AG04449 (cell line): ENCODE data around the gene RPL39L.

Experiments
- CTCF ChIA-PET: fragments of 350-600 bp; formaldehyde crosslinking; extraction: SDS; loops from one replicate; lab custom pipeline; 2021; ENCODE audit warnings: antibody characterized with exemption; lab: Yijun Ruan, JAX
- POLR2A ChIA-PET: fragments of 400-600, 350-600 bp; formaldehyde crosslinking; extraction: SDS; loops from one replicate; lab custom pipeline; 2020; ENCODE audit warnings: antibody characterized with exemption, inconsistent platforms; lab: Yijun Ruan, JAX
- DNase-seq: peaks from one replicate; pipeline ENCODE4 v3.0.0-alpha.2; 2010; ENCODE audit warnings: low read depth, low spot score
- H3K4me3 ChIP-seq: 2 replicates; pipeline ENCODE4 v1.5.1; 2011; ENCODE audit warnings: low read depth, mild to moderate bottlenecking, control low read depth, low read length
- CTCF ChIP-seq: IDR thresholded peaks from one replicate; pipeline ENCODE4 v1.5.1; 2011; ENCODE audit warnings: mild to moderate bottlenecking, moderate library complexity, low read length, control low read depth, inconsistent platforms; ENCODE audit not compliant: insufficient read depth; ENCODE audit errors: missing control alignments

The RPL39L gene

GRCh38 chr3:187167777-187168176 lies 28.5 kb upstream of the RPL39L start:
- POLR2A ChIA-PET = no interaction called here
- CTCF ChIA-PET = interaction anchor here (0.7 to 7.9 kb wide), 8 partner anchors 28 to 553 kb away, joined by 3 to 141 read pairs (median 16); partner anchors contain the start of genes AHSG, RFC4 and RPL39L
- no peak for TF ChIP-seq CTCF

GRCh38 chr3:187166750-187167149 lies 27.5 kb upstream of the RPL39L start:
- ChIA-PET CTCF (interaction anchor here (0.6 to 7.9 kb wide), 16 partner anchors 16 to 552 kb away, joined by 3 to 141 read pairs (median 4); partner anchors contain the start of genes AHSG and RPL39L), POLR2A (no interaction called here)
- no peak for DNase-seq
- TF ChIP-seq CTCF = no peak
- no peak overlapping the region for H3K4me3 ChIP-seq

More at GRCh38 chr3:187167777-187168176, 28.5 kb upstream of the RPL39L start:
- no peak for DNase-seq
- H3K4me3 ChIP-seq = no peak overlapping the region

- DNase-seq = no peak
- no peak overlapping the region for H3K4me3 ChIP-seq
- TF ChIP-seq CTCF = peak; percentile 49
- ChIA-PET POLR2A (interaction anchor here (0.7 kb wide), 2 partner anchors 338 to 382 kb away, joined by 3 to 5 read pairs; partner anchors contain the start of gene EIF4A2), CTCF (interaction anchor here (0.6 to 7.9 kb wide), 51 partner anchors 9 to 1182 kb away, joined by 3 to 141 read pairs (median 5); partner anchors contain the start of genes AHSG, RPL39L and RTP1)
These were observed 25.8 kb upstream of the RPL39L start for GRCh38 chr3:187165144-187165543.

GRCh38 chr3:187162265-187162953 lies 23.1 kb upstream of the RPL39L start:
- CTCF ChIA-PET = interaction anchor here (0.9 to 7.9 kb wide), 8 partner anchors 8 to 517 kb away, joined by 3 to 141 read pairs (median 8); partner anchors contain the start of gene RPL39L
- TF ChIP-seq CTCF = no peak
- no peak for DNase-seq
- POLR2A ChIA-PET = no interaction called here
- no peak overlapping the region for H3K4me3 ChIP-seq

- DNase-seq = no peak
- ChIA-PET CTCF (interaction anchor here (4.6 to 7.1 kb wide), 2 partner anchors 21 to 49 kb away, joined by 21 to 139 read pairs; partner anchors contain the start of gene RPL39L), POLR2A (no interaction called here)
- no peak for TF ChIP-seq CTCF
- H3K4me3 ChIP-seq = no peak overlapping the region
These were observed 22.3 kb upstream of the RPL39L start for GRCh38 chr3:187161556-187161955.

GRCh38 chr3:187150599-187150998 lies 11.3 kb upstream of the RPL39L start:
- ChIA-PET POLR2A (no interaction called here), CTCF (interaction anchor here (1.0 to 5.2 kb wide), 4 partner anchors 9 to 86 kb away, joined by 3 to 53 read pairs (median 12); partner anchors contain the start of gene RPL39L)
- no peak overlapping the region for H3K4me3 ChIP-seq
- no peak for DNase-seq
- TF ChIP-seq CTCF = no peak
